HepG2 (cell line): Measurements from ENCODE around the gene LIPH. TPM values are rescaled to one million over a fixed set of nuclear protein-coding genes. Genes with fewer than 3 reads are reported as not detected.
A peak's percentile ranks its signal among the peaks of the same experiment; 100 is the strongest.

ENCODE experiments used
- ELF4 ChIP-seq: sonication (generic); formaldehyde crosslinking; IDR thresholded peaks from 2 replicates; pipeline ENCODE4 v1.5.0; 2020; ENCODE audit warnings: missing genetic modification reagents, mild to moderate bottlenecking, moderate library complexity, borderline replicate concordance
- ETV5 ChIP-seq: IDR thresholded peaks from 2 replicates; pipeline ENCODE4 v1.6.1; 2018; ENCODE audit warnings: missing biosample characterization, missing genetic modification reagents, inconsistent platforms, borderline replicate concordance
- JUN ChIP-seq: sonication (generic); formaldehyde crosslinking; IDR thresholded peaks from 2 replicates; pipeline ENCODE4 v1.4.0; 2020; ENCODE audit warnings: mild to moderate bottlenecking, missing genetic modification reagents
- KDM5A ChIP-seq: fragments of 200-600 bp; sonication (generic); IDR thresholded peaks from 2 replicates; pipeline ENCODE4 v1.7.0; 2018; ENCODE audit warnings: antibody characterized with exemption, mild to moderate bottlenecking, low read length, borderline replicate concordance
- KLF13 ChIP-seq: sonication (generic); formaldehyde crosslinking; IDR thresholded peaks from 2 replicates; pipeline ENCODE4 v1.4.0; 2020; ENCODE audit warnings: mild to moderate bottlenecking, missing genetic modification reagents
- MYC ChIP-seq: sonication (generic); formaldehyde crosslinking; IDR thresholded peaks from 2 replicates; pipeline ENCODE4 v1.9.0; 2021; ENCODE audit warnings: missing genetic modification reagents, borderline replicate concordance
- RELA ChIP-seq: sonication (generic); formaldehyde crosslinking; IDR thresholded peaks from 2 replicates; pipeline ENCODE4 v1.4.0; 2020; ENCODE audit warnings: missing genetic modification reagents
- SRSF1 ChIP-seq: fragments of 200-400 bp; formaldehyde crosslinking; optimal IDR thresholded peaks from 2 replicates; pipeline ENCODE3; 2017; ENCODE audit warnings: mild to moderate bottlenecking, low read depth, low read length, moderate library complexity
- ZC3H13 ChIP-seq: sonication (generic); formaldehyde crosslinking; IDR thresholded peaks from 2 replicates; pipeline ENCODE4 v1.8.1; 2023; ENCODE audit warnings: mild to moderate bottlenecking, missing genetic modification reagents, moderate library complexity
- ZNF24 ChIP-seq: fragments of 450-650 bp; IDR thresholded peaks from 2 replicates; pipeline ENCODE4 v1.6.1; 2017; ENCODE audit warnings: antibody characterized with exemption, mild to moderate bottlenecking
- ZNF251 ChIP-seq: sonication (generic); formaldehyde crosslinking; IDR thresholded peaks from 2 replicates; pipeline ENCODE4 v1.9.0; 2021; ENCODE audit warnings: mild to moderate bottlenecking, missing genetic modification reagents
- ZNF260 ChIP-seq: sonication (generic); formaldehyde crosslinking; IDR thresholded peaks from 2 replicates; pipeline ENCODE4 v1.4.0; 2020; ENCODE audit warnings: missing genetic modification reagents, low read depth, mild to moderate bottlenecking, borderline replicate concordance
- ZNF496 ChIP-seq: sonication (generic); formaldehyde crosslinking; IDR thresholded peaks from 2 replicates; pipeline ENCODE4 v1.8.1; 2023; ENCODE audit warnings: mild to moderate bottlenecking, moderate library complexity, missing genetic modification reagents; ENCODE audit not compliant: insufficient replicate concordance
- polyA plus RNA-seq, 8 experiments: library from polyadenylated mRNA; depleted of rRNA in 3 of 8; stranded (reverse) in 7 of 8; unstranded in 1 of 8; fragments of >200 nt; fragmentation: Illumina TruSeq in 4 of 8; extraction: Trizol in 4 of 8; gene quantifications; 2 replicates each; pipeline versions ENCODE4 v1.2.1 to v1.2.3, GENCODE V29; 2011 to 2016; ENCODE audit warnings: low read depth in 4 of 8, missing spikeins in 1 of 8, mixed read lengths in 1 of 8; ENCODE audit not compliant: insufficient read depth in 1 of 8
- total RNA-seq, 5 experiments: library from RNA; depleted of rRNA; stranded (reverse); fragments of >200 nt; fragmentation: Illumina TruSeq; extraction: Trizol; gene quantifications; 2 replicates each; pipeline ENCODE4 v1.2.3, GENCODE V29; 2016; ENCODE audit warnings: low read depth in 1 of 5
- TF ChIP-seq, protein P1 (sequence below): IDR thresholded peaks from 2 replicates; pipeline ENCODE4 v1.6.1; 2016; ENCODE audit warnings: low read depth
- TF ChIP-seq, protein P2 (sequence below): sonication (generic); formaldehyde crosslinking; IDR thresholded peaks from 2 replicates; pipeline ENCODE4 v1.5.0; 2020; ENCODE audit warnings: mild to moderate bottlenecking, missing genetic modification reagents
- TF ChIP-seq, protein P3 (sequence below): IDR thresholded peaks from 2 replicates; pipeline ENCODE4 v1.6.1; 2016; ENCODE audit warnings: missing genetic modification reagents, missing compliant biosample characterization
- TF ChIP-seq, protein P4 (sequence below): sonication (generic); formaldehyde crosslinking; conservative IDR thresholded peaks from 2 replicates; pipeline ENCODE4 v1.8.0; 2022; ENCODE audit warnings: low read depth, missing genetic modification reagents
- TF ChIP-seq, protein P5 (sequence below): sonication (generic); formaldehyde crosslinking; IDR thresholded peaks from 2 replicates; pipeline ENCODE4 v1.5.1; 2020; ENCODE audit warnings: missing genetic modification reagents, mild to moderate bottlenecking, borderline replicate concordance
- TF ChIP-seq, protein P6 (sequence below): sonication (generic); formaldehyde crosslinking; IDR thresholded peaks from 2 replicates; pipeline ENCODE4 v1.5.0; 2020; ENCODE audit warnings: mild to moderate bottlenecking, missing genetic modification reagents, borderline replicate concordance

Gene LIPH
- total and polyA plus RNA-seq, 2 of the 13 experiments (the other 11 are each of a cell fraction or from before 2014, with no cell fraction given), result 0.09 to 0.34 TPM

DNA sequence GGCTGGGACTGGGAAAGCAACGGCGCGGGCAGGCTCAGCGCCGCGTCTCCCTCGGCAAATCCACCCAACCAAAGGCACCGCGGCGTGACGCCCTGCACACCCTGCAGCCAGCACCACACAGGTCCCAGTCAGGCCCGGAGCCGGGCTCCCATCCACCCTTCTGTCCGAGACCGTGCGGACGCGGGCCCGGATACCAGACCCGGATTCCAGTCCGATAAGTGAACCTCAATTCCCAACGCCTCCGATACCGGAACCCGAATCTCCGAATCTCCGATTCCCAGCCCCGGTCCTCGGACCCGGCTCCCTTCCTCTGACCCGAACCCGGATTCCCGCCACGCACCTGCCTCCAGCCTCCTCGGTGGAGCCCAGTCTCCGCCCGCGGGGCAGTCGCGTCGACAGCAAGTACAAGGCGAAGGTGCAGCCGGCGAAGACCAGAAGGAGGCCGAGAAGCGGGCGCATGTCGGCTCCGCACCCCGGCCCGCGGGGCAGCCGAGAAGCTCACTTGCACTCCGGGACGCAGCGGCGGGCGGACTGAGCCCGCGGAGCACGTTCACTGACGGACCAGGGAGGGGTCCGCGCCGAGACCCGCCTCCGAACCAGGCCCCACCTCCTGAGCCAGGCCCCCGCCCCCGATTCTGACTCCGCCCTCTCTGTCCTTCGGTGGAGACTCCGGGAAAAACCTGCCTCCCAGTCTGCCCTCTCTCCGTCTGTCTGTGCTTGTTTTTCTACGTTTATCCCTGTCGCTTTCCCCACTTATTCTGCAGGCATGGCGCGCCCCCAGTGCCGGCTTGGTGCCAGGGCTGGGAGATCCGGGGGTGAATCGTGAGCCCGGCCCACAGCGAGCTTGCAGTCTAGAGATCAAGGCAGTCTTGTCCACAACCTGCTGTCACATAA, 53.6 kb downstream of the LIPH start, which contains the start of gene TMEM41A (continued):
- TF ChIP-seq, protein P1, sequence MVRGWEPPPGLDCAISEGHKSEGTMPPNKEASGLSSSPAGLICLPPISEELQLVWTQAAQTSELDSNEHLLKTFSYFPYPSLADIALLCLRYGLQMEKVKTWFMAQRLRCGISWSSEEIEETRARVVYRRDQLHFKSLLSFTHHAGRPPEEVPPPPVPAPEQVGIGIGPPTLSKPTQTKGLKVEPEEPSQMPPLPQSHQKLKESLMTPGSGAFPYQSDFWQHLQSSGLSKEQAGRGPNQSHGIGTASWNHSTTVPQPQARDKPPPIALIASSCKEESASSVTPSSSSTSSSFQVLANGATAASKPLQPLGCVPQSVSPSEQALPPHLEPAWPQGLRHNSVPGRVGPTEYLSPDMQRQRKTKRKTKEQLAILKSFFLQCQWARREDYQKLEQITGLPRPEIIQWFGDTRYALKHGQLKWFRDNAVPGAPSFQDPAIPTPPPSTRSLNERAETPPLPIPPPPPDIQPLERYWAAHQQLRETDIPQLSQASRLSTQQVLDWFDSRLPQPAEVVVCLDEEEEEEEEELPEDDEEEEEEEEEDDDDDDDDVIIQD (CRISPR knock-in tag), result 0 out of 2 replicates have a peak, but pooled peaks have one; percentile 53
- TF ChIP-seq ZNF496 (CRISPR knock-in tag), result no peak
- TF ChIP-seq ZNF24, result peak; percentile 78
- TF ChIP-seq KLF13 (CRISPR knock-in tag), result peak; percentile 59; the same call in 1 of the 2 replicates
- no peak for TF ChIP-seq JUN (CRISPR knock-in tag)
- peak; percentile 93 for TF ChIP-seq MYC (CRISPR knock-in tag)
- TF ChIP-seq RELA (CRISPR knock-in tag), result no peak
- TF ChIP-seq, protein P2, sequence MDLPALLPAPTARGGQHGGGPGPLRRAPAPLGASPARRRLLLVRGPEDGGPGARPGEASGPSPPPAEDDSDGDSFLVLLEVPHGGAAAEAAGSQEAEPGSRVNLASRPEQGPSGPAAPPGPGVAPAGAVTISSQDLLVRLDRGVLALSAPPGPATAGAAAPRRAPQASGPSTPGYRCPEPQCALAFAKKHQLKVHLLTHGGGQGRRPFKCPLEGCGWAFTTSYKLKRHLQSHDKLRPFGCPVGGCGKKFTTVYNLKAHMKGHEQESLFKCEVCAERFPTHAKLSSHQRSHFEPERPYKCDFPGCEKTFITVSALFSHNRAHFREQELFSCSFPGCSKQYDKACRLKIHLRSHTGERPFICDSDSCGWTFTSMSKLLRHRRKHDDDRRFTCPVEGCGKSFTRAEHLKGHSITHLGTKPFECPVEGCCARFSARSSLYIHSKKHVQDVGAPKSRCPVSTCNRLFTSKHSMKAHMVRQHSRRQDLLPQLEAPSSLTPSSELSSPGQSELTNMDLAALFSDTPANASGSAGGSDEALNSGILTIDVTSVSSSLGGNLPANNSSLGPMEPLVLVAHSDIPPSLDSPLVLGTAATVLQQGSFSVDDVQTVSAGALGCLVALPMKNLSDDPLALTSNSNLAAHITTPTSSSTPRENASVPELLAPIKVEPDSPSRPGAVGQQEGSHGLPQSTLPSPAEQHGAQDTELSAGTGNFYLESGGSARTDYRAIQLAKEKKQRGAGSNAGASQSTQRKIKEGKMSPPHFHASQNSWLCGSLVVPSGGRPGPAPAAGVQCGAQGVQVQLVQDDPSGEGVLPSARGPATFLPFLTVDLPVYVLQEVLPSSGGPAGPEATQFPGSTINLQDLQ (CRISPR knock-in tag), result no peak
- TF ChIP-seq, protein P3, sequence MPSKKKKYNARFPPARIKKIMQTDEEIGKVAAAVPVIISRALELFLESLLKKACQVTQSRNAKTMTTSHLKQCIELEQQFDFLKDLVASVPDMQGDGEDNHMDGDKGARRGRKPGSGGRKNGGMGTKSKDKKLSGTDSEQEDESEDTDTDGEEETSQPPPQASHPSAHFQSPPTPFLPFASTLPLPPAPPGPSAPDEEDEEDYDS (CRISPR knock-in tag), result peak; percentile 73
- 0 out of 2 replicates have a peak, but pooled peaks have one; percentile 88 for TF ChIP-seq ZNF260 (CRISPR knock-in tag)
- TF ChIP-seq, protein P4, sequence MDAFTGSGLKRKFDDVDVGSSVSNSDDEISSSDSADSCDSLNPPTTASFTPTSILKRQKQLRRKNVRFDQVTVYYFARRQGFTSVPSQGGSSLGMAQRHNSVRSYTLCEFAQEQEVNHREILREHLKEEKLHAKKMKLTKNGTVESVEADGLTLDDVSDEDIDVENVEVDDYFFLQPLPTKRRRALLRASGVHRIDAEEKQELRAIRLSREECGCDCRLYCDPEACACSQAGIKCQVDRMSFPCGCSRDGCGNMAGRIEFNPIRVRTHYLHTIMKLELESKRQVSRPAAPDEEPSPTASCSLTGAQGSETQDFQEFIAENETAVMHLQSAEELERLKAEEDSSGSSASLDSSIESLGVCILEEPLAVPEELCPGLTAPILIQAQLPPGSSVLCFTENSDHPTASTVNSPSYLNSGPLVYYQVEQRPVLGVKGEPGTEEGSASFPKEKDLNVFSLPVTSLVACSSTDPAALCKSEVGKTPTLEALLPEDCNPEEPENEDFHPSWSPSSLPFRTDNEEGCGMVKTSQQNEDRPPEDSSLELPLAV (CRISPR knock-in tag), result no peak
- TF ChIP-seq ELF4 (CRISPR knock-in tag), result no peak
- TF ChIP-seq, protein P5, sequence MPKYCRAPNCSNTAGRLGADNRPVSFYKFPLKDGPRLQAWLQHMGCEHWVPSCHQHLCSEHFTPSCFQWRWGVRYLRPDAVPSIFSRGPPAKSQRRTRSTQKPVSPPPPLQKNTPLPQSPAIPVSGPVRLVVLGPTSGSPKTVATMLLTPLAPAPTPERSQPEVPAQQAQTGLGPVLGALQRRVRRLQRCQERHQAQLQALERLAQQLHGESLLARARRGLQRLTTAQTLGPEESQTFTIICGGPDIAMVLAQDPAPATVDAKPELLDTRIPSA (CRISPR knock-in tag), result no peak
- peak; percentile 96 for TF ChIP-seq SRSF1
- TF ChIP-seq ETV5 (CRISPR knock-in tag), result peak; percentile 66
- TF ChIP-seq, protein P6, sequence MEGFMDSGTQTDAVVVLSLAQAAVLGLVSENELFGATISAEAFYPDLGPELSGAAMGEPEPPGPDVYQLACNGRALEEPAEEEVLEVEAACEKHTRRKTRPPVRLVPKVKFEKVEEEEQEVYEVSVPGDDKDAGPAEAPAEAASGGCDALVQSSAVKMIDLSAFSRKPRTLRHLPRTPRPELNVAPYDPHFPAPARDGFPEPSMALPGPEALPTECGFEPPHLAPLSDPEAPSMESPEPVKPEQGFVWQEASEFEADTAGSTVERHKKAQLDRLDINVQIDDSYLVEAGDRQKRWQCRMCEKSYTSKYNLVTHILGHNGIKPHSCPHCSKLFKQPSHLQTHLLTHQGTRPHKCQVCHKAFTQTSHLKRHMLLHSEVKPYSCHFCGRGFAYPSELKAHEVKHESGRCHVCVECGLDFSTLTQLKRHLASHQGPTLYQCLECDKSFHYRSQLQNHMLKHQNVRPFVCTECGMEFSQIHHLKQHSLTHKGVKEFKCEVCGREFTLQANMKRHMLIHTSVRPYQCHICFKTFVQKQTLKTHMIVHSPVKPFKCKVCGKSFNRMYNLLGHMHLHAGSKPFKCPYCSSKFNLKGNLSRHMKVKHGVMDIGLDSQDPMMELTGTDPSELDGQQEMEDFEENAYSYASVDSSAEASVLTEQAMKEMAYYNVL (CRISPR knock-in tag), result peak; percentile 68; the same call in 1 of the 2 replicates
- no peak for TF ChIP-seq ZNF251
- peak; percentile 89; the same call in 1 of the 2 replicates for TF ChIP-seq ZC3H13 (CRISPR knock-in tag)
- TF ChIP-seq KDM5A, result peak; percentile 99
